OCI-M2 (cell line): Measurements from ENCODE around the gene ZNRF4.

Experiments used
- DNase-seq: peaks from one replicate; lab custom pipeline; 2025; ENCODE audit not compliant: unreplicated experiment; lab: John Stamatoyannopoulos, UW

ZNRF4 gene

GRCh38 chr19:5439452-5439851 is 15.8 kb upstream of the ZNRF4 start:
- DNase-seq = no peak

GRCh38 chr19:5440299-5440698 is 14.9 kb upstream of the ZNRF4 start:
- no peak for DNase-seq

- DNase-seq = no peak
These were observed 11.5 kb upstream of the ZNRF4 start for GRCh38 chr19:5443723-5444122.

- no peak for DNase-seq
These were observed 10.8 kb upstream of the ZNRF4 start for GRCh38 chr19:5444431-5444830.

- DNase-seq = no peak
These were observed 10.1 kb upstream of the ZNRF4 start for GRCh38 chr19:5445071-5445470.

- no peak for DNase-seq
These were observed 9.6 kb upstream of the ZNRF4 start for GRCh38 chr19:5445561-5446055.

GRCh38 chr19:5447700-5448311 is 7.4 kb upstream of the ZNRF4 start:
- DNase-seq = no peak

GRCh38 chr19:5448374-5448773 is 6.8 kb upstream of the ZNRF4 start:
- no peak for DNase-seq

GRCh38 chr19:5450482-5451126 is 4.6 kb upstream of the ZNRF4 start:
- DNase-seq = no peak

GRCh38 chr19:5451494-5451893 is 3.7 kb upstream of the ZNRF4 start:
- DNase-seq = no peak

GRCh38 chr19:5452594-5453565 is 2.3 kb upstream of the ZNRF4 start:
- no peak for DNase-seq

- no peak for DNase-seq
These were observed 474 bp upstream of the ZNRF4 start for GRCh38 chr19:5454743-5455142.

- no peak for DNase-seq
These were observed 1.1 kb downstream of the ZNRF4 start for GRCh38 chr19:5456130-5456840.

GRCh38 chr19:5456841-5457200 is 1.6 kb downstream of the ZNRF4 start:
- no peak for DNase-seq

GRCh38 chr19:5457709-5458108 is 2.5 kb downstream of the ZNRF4 start:
- no peak for DNase-seq

- no peak for DNase-seq
These were observed 3.2 kb downstream of the ZNRF4 start for GRCh38 chr19:5458420-5458819.

- no peak for DNase-seq
These were observed 4.1 kb downstream of the ZNRF4 start for GRCh38 chr19:5459360-5459759.

- no peak for DNase-seq
These were observed 5.5 kb downstream of the ZNRF4 start for GRCh38 chr19:5460748-5461147.

GRCh38 chr19:5463959-5464358 is 8.7 kb downstream of the ZNRF4 start:
- no peak for DNase-seq

GRCh38 chr19:5466072-5466471 is 10.9 kb downstream of the ZNRF4 start:
- no peak for DNase-seq

GRCh38 chr19:5466814-5467291 is 11.6 kb downstream of the ZNRF4 start:
- no peak for DNase-seq
